ENCODE measurements around the gene ANXA2R.
A peak's percentile ranks its signal among the peaks of the same experiment; 100 is the strongest.

The ANXA2R gene

GRCh38 chr5:43005031-43005430 lies 35.1 kb downstream of the ANXA2R start:
- H3K9ac ChIP-seq (ENCODE audit: low read depth, low read length) = no peak overlapping the region
- no peak overlapping the region for H3K4me3 ChIP-seq (ENCODE audit: low read length)
- H3K27ac ChIP-seq (ENCODE audit: low read length) = no peak overlapping the region
- no peaks in the 10 kb centered on the region; the same call in 1 of the 2 replicates for H3K4me1 ChIP-seq (ENCODE audit: insufficient read depth, low read length)
- H3K9me3 ChIP-seq (ENCODE audit: insufficient read depth, low read depth, low read length) = no peaks in the 10 kb centered on the region
- H3K27me3 ChIP-seq (ENCODE audit: insufficient read depth, low read length) = peaks cover 34% of the 10 kb centered on the region
- no peaks in the 10 kb centered on the region for H3K36me3 ChIP-seq (ENCODE audit: insufficient read depth, low read depth, low read length)

- no peaks in the 10 kb centered on the region for H3K36me3 ChIP-seq (ENCODE audit: insufficient read depth, low read depth, low read length)
- peaks cover 3% of the 10 kb centered on the region; the same call in 1 of the 2 replicates for H3K4me1 ChIP-seq (ENCODE audit: insufficient read depth, low read length)
- no peaks in the 10 kb centered on the region for H3K9me3 ChIP-seq (ENCODE audit: insufficient read depth, low read depth, low read length)
- H3K9ac ChIP-seq (ENCODE audit: low read depth, low read length) = no peak overlapping the region
- no peak overlapping the region for H3K4me3 ChIP-seq (ENCODE audit: low read length)
- no peak overlapping the region for H3K27ac ChIP-seq (ENCODE audit: low read length)
- peaks cover 32% of the 10 kb centered on the region for H3K27me3 ChIP-seq (ENCODE audit: insufficient read depth, low read length)
Observed at GRCh38 chr5:43001748-43002147, 38.4 kb downstream of the ANXA2R start.

GRCh38 chr5:43000914-43001313 lies 39.2 kb downstream of the ANXA2R start:
- peaks cover 32% of the 10 kb centered on the region for H3K27me3 ChIP-seq (ENCODE audit: insufficient read depth, low read length)
- peak overlapping the region; percentile 72; the same call in 1 of the 2 replicates for H3K4me3 ChIP-seq (ENCODE audit: low read length)
- H3K27ac ChIP-seq (ENCODE audit: low read length) = no peak overlapping the region
- H3K9me3 ChIP-seq (ENCODE audit: insufficient read depth, low read depth, low read length) = no peaks in the 10 kb centered on the region
- peaks cover 3% of the 10 kb centered on the region; the same call in 1 of the 2 replicates for H3K4me1 ChIP-seq (ENCODE audit: insufficient read depth, low read length)
- H3K9ac ChIP-seq (ENCODE audit: low read depth, low read length) = no peak overlapping the region
- H3K36me3 ChIP-seq (ENCODE audit: insufficient read depth, low read depth, low read length) = no peaks in the 10 kb centered on the region

- no peak overlapping the region for H3K27ac ChIP-seq (ENCODE audit: low read length)
- H3K4me1 ChIP-seq (ENCODE audit: insufficient read depth, low read length) = peaks cover 3% of the 10 kb centered on the region; the same call in 1 of the 2 replicates
- H3K27me3 ChIP-seq (ENCODE audit: insufficient read depth, low read length) = peaks cover 32% of the 10 kb centered on the region
- H3K36me3 ChIP-seq (ENCODE audit: insufficient read depth, low read depth, low read length) = no peaks in the 10 kb centered on the region
- peak overlapping the region; percentile 63; the same call in 1 of the 2 replicates for H3K9ac ChIP-seq (ENCODE audit: low read depth, low read length)
- H3K4me3 ChIP-seq (ENCODE audit: low read length) = peak overlapping the region; percentile 72
- H3K9me3 ChIP-seq (ENCODE audit: insufficient read depth, low read depth, low read length) = no peaks in the 10 kb centered on the region
Observed at GRCh38 chr5:43000111-43000840, 39.8 kb downstream of the ANXA2R start.

GRCh38 chr5:42995360-42995751 lies 44.8 kb downstream of the ANXA2R start:
- no peak overlapping the region for H3K4me3 ChIP-seq (ENCODE audit: low read length)
- 0 out of 2 replicates have a peak, but pooled peaks cover 3% of the 10 kb centered on the region for H3K4me1 ChIP-seq (ENCODE audit: insufficient read depth, low read length)
- no peak overlapping the region for H3K27ac ChIP-seq (ENCODE audit: low read length)
- no peak overlapping the region for H3K9ac ChIP-seq (ENCODE audit: low read depth, low read length)
- H3K27me3 ChIP-seq (ENCODE audit: insufficient read depth, low read length) = peaks cover 17% of the 10 kb centered on the region
- H3K36me3 ChIP-seq (ENCODE audit: insufficient read depth, low read depth, low read length) = no peaks in the 10 kb centered on the region
- H3K9me3 ChIP-seq (ENCODE audit: insufficient read depth, low read depth, low read length) = peaks cover 9% of the 10 kb centered on the region

GRCh38 chr5:42994555-42995359 lies 45.4 kb downstream of the ANXA2R start:
- H3K9ac ChIP-seq (ENCODE audit: low read depth, low read length) = no peak overlapping the region
- H3K9me3 ChIP-seq (ENCODE audit: insufficient read depth, low read depth, low read length) = peaks cover 13% of the 10 kb centered on the region
- H3K27ac ChIP-seq (ENCODE audit: low read length) = no peak overlapping the region
- H3K27me3 ChIP-seq (ENCODE audit: insufficient read depth, low read length) = peaks cover 11% of the 10 kb centered on the region
- no peaks in the 10 kb centered on the region for H3K36me3 ChIP-seq (ENCODE audit: insufficient read depth, low read depth, low read length)
- H3K4me1 ChIP-seq (ENCODE audit: insufficient read depth, low read length) = 0 out of 2 replicates have a peak, but pooled peaks cover under 1% of the 10 kb centered on the region
- H3K4me3 ChIP-seq (ENCODE audit: low read length) = peak overlapping the region; percentile 13; the same call in 1 of the 2 replicates

- H3K4me1 ChIP-seq (ENCODE audit: insufficient read depth, low read length) = no peaks in the 10 kb centered on the region
- H3K27ac ChIP-seq (ENCODE audit: low read length) = no peak overlapping the region
- no peak overlapping the region; the same call in 1 of the 2 replicates for H3K4me3 ChIP-seq (ENCODE audit: low read length)
- peaks cover 6% of the 10 kb centered on the region; the same call in 1 of the 2 replicates for H3K27me3 ChIP-seq (ENCODE audit: insufficient read depth, low read length)
- no peak overlapping the region for H3K9ac ChIP-seq (ENCODE audit: low read depth, low read length)
- no peaks in the 10 kb centered on the region for H3K36me3 ChIP-seq (ENCODE audit: insufficient read depth, low read depth, low read length)
- H3K9me3 ChIP-seq (ENCODE audit: insufficient read depth, low read depth, low read length) = peaks cover 18% of the 10 kb centered on the region
Observed at GRCh38 chr5:42994246-42994554, 45.9 kb downstream of the ANXA2R start.

- H3K27ac ChIP-seq (ENCODE audit: low read length) = no peak overlapping the region
- no peak overlapping the region for H3K9ac ChIP-seq (ENCODE audit: low read depth, low read length)
- H3K27me3 ChIP-seq (ENCODE audit: insufficient read depth, low read length) = peaks cover under 1% of the 10 kb centered on the region; the same call in 1 of the 2 replicates
- no peaks in the 10 kb centered on the region for H3K4me1 ChIP-seq (ENCODE audit: insufficient read depth, low read length)
- no peaks in the 10 kb centered on the region for H3K36me3 ChIP-seq (ENCODE audit: insufficient read depth, low read depth, low read length)
- no peak overlapping the region for H3K4me3 ChIP-seq (ENCODE audit: low read length)
- peaks cover 23% of the 10 kb centered on the region for H3K9me3 ChIP-seq (ENCODE audit: insufficient read depth, low read depth, low read length)
Observed at GRCh38 chr5:42993516-42994245, 46.4 kb downstream of the ANXA2R start.

- Histone ChIP-seq H3K27ac (ENCODE audit: low read length) (no peak overlapping the region), H3K4me3 (ENCODE audit: low read length) (no peak overlapping the region), H3K9ac (ENCODE audit: low read depth, low read length) (no peak overlapping the region)
Observed at GRCh38 chr5:42992088-42992879, 47.8 kb downstream of the ANXA2R start.

GRCh38 chr5:42991404-42992087 lies 48.6 kb downstream of the ANXA2R start:
- no peaks in the 10 kb centered on the region; the same call in 1 of the 2 replicates for H3K27me3 ChIP-seq (ENCODE audit: insufficient read depth, low read length)
- H3K36me3 ChIP-seq (ENCODE audit: insufficient read depth, low read depth, low read length) = no peaks in the 10 kb centered on the region
- no peak overlapping the region for H3K4me3 ChIP-seq (ENCODE audit: low read length)
- no peak overlapping the region for H3K27ac ChIP-seq (ENCODE audit: low read length)
- H3K4me1 ChIP-seq (ENCODE audit: insufficient read depth, low read length) = no peaks in the 10 kb centered on the region
- no peak overlapping the region for H3K9ac ChIP-seq (ENCODE audit: low read depth, low read length)
- H3K9me3 ChIP-seq (ENCODE audit: insufficient read depth, low read depth, low read length) = peaks cover 28% of the 10 kb centered on the region

More at GRCh38 chr5:42992088-42992879, 47.8 kb downstream of the ANXA2R start:
- Histone ChIP-seq H3K4me1 (ENCODE audit: insufficient read depth, low read length) (no peaks in the 10 kb centered on the region), H3K27me3 (ENCODE audit: insufficient read depth, low read length) (no peaks in the 10 kb centered on the region; the same call in 1 of the 2 replicates), H3K9me3 (ENCODE audit: insufficient read depth, low read depth, low read length) (peaks cover 28% of the 10 kb centered on the region), H3K36me3 (ENCODE audit: insufficient read depth, low read depth, low read length) (no peaks in the 10 kb centered on the region)
